ENCODE data around the gene PNPLA4. TPM values are rescaled to one million over a fixed set of nuclear protein-coding genes. Genes with fewer than 3 reads are reported as not detected.

The PNPLA4 gene
- total and polyA plus RNA-seq, 2 of the 4 experiments (the other 2 are of a cell fraction): 14.3 to 15.7 TPM

DNA sequence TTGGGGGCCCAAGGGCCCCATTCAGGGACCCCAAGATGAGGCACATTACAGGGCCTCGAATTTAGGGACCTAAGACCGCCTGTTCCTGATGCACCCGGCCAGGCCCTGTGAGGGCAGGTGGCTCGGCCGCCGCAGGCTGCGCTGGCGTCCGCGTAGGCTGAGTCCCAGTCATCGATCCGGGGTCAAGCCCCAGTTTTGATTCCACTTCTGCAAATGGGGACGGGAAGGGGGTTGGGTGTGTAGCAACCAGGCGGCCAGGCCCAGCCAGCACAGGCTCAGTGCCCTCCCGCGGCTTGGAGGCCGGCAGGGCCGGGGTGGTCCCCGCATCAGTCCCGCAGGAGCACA is 327 bp downstream of the PNPLA4 start:
- Histone ChIP-seq H3K27ac (ENCODE audit: insufficient read depth, low read length) (peak overlapping the region; percentile 52), H2AFZ (replicated peaks; ENCODE audit: low read length, poor library complexity) (peak overlapping the region; percentile 94), H3K23ac (ENCODE audit: low read depth, low read length) (no peak overlapping the region), H3K4me1 (ENCODE audit: control insufficient read depth, insufficient read depth, low read length) (no peaks in the 10 kb centered on the region), H4K5ac (ENCODE audit: low read depth, low read length) (peak overlapping the region; percentile 76), H3K14ac (replicated peaks; ENCODE audit: low read depth, low read length) (no peak overlapping the region), H2BK5ac (ENCODE audit: low read depth, low read length, poor library complexity, severe bottlenecking) (peak overlapping the region; percentile 27), H4K8ac (ENCODE audit: low read depth in 2 of 2, low read length in 2 of 2) (peak overlapping the region; percentile 99 to 100), H3K27me3 (ENCODE audit: control insufficient read depth, insufficient read depth, low read length) (no peaks in the 10 kb centered on the region), H3K9ac (ENCODE audit: low read depth, low read length) (peak overlapping the region; percentile 71), H3K36me3 (ENCODE audit: control insufficient read depth, insufficient read depth, low read length) (no peaks in the 10 kb centered on the region), H3K4me3 (ENCODE audit: insufficient read depth, low read depth, low read length) (peak overlapping the region; percentile 81), H3K79me1 (ENCODE audit: low read depth in 1 of 2, low read length in 2 of 2) (no peaks in the 10 kb centered on the region), H3K18ac (ENCODE audit: low read depth, low read length) (no peak overlapping the region; the same call in 1 of the 2 replicates), H3K56ac (ENCODE audit: extremely low read depth, insufficient read depth, low read length) (no peak overlapping the region), H3K4ac (ENCODE audit: low read depth, low read length) (peak overlapping the region; percentile 56), H3K9me1 (ENCODE audit: insufficient read depth, low read length) (no peaks in the 10 kb centered on the region), H2BK15ac (ENCODE audit: low read depth, low read length) (no peak overlapping the region), H3K4me2 (ENCODE audit: low read depth, low read length) (peak overlapping the region; percentile 69), H2AK9ac (replicated peaks; ENCODE audit: low read depth, low read length, poor library complexity) (no peak overlapping the region), H2BK20ac (ENCODE audit: low read depth, low read length) (no peak overlapping the region), H3K9me3 (ENCODE audit: control insufficient read depth, insufficient read depth, low read length) (no peaks in the 10 kb centered on the region), H4K20me1 (ENCODE audit: insufficient read depth, low read length) (no peaks in the 10 kb centered on the region), H2AK5ac (ENCODE audit: low read depth, low read length) (no peak overlapping the region), H2BK120ac (ENCODE audit: low read depth, low read length) (no peak overlapping the region), H4K91ac (ENCODE audit: insufficient read depth, low read depth, low read length) (peak overlapping the region; percentile 89; the same call in 1 of the 2 replicates)
- DNase-seq (no peak), ATAC-seq (ENCODE audit: low read depth) (peak; percentile 60)
- in situ Hi-C loops (cut with MboI; ENCODE audit: low sequenced_read_pairs): no loop called here
- intact Hi-C loops (cut with micrococcal nuclease): loop anchor here (5.0 to 10.0 kb wide), 5 partner anchors 695 to 1905 kb away; no protein-coding TSS in a partner anchor
- WGBS, 2 experiments (ENCODE audit: extremely low coverage in 2 of 2, insufficient read length in 1 of 2): 20% methylated on average over 15 of the region's 20 CpGs; no CpG with 5 or more reads in 1 of the 2 experiments
- no peak for TF ChIP-seq CHD1 (IDR thresholded peaks at IDR 0.05; ENCODE audit: low read depth, low read length)
- TF ChIP-seq MAZ (IDR thresholded peaks at IDR 0.05; ENCODE audit: borderline replicate concordance, low read depth, low read length): no peak
- no peak for TF ChIP-seq SMC3 (IDR thresholded peaks at IDR 0.05; ENCODE audit: low read depth, low read length)
- TF ChIP-seq RAD21 (IDR thresholded peaks at IDR 0.05; ENCODE audit: low read length): no peak
- TF ChIP-seq NFE2L2 (IDR thresholded peaks at IDR 0.05; ENCODE audit: low read depth, low read length): no peak
- TF ChIP-seq CEBPB (IDR thresholded peaks at IDR 0.05; ENCODE audit: low read depth, low read length): no peak
- TF ChIP-seq RCOR1 (IDR thresholded peaks at IDR 0.05; ENCODE audit: insufficient replicate concordance, low read length): no peak
- TF ChIP-seq, protein P1, sequence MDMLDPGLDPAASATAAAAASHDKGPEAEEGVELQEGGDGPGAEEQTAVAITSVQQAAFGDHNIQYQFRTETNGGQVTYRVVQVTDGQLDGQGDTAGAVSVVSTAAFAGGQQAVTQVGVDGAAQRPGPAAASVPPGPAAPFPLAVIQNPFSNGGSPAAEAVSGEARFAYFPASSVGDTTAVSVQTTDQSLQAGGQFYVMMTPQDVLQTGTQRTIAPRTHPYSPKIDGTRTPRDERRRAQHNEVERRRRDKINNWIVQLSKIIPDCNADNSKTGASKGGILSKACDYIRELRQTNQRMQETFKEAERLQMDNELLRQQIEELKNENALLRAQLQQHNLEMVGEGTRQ (IDR thresholded peaks at IDR 0.05; ENCODE audit: low read depth, low read length): no peak
- TF ChIP-seq POLR2A (IDR thresholded peaks at IDR 0.05; ENCODE audit: low read depth, low read length): no peak
- TF ChIP-seq FOS (IDR thresholded peaks at IDR 0.05; ENCODE audit: low read depth, low read length): no peak
- TF ChIP-seq MXI1 (IDR thresholded peaks at IDR 0.05; ENCODE audit: borderline replicate concordance, low read depth, low read length): no peak
- TF ChIP-seq RFX5 (IDR thresholded peaks at IDR 0.05; ENCODE audit: low read depth, low read length): no peak
- TF ChIP-seq, protein P2, sequence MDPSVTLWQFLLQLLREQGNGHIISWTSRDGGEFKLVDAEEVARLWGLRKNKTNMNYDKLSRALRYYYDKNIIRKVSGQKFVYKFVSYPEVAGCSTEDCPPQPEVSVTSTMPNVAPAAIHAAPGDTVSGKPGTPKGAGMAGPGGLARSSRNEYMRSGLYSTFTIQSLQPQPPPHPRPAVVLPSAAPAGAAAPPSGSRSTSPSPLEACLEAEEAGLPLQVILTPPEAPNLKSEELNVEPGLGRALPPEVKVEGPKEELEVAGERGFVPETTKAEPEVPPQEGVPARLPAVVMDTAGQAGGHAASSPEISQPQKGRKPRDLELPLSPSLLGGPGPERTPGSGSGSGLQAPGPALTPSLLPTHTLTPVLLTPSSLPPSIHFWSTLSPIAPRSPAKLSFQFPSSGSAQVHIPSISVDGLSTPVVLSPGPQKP (IDR thresholded peaks at IDR 0.05; ENCODE audit: borderline replicate concordance, low read depth, low read length): no peak
- no peak for TF ChIP-seq BHLHE40 (IDR thresholded peaks at IDR 0.05; ENCODE audit: low read depth, low read length)
- TF ChIP-seq, protein P3, sequence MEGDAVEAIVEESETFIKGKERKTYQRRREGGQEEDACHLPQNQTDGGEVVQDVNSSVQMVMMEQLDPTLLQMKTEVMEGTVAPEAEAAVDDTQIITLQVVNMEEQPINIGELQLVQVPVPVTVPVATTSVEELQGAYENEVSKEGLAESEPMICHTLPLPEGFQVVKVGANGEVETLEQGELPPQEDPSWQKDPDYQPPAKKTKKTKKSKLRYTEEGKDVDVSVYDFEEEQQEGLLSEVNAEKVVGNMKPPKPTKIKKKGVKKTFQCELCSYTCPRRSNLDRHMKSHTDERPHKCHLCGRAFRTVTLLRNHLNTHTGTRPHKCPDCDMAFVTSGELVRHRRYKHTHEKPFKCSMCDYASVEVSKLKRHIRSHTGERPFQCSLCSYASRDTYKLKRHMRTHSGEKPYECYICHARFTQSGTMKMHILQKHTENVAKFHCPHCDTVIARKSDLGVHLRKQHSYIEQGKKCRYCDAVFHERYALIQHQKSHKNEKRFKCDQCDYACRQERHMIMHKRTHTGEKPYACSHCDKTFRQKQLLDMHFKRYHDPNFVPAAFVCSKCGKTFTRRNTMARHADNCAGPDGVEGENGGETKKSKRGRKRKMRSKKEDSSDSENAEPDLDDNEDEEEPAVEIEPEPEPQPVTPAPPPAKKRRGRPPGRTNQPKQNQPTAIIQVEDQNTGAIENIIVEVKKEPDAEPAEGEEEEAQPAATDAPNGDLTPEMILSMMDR (conservative IDR thresholded peaks at IDR 0.05; ENCODE audit: low read depth, low read length): no peak
- TF ChIP-seq MAFK (IDR thresholded peaks at IDR 0.05; ENCODE audit: low read depth, low read length): no peak
- CTCF ChIA-PET: no interaction called here
- POLR2A ChIA-PET (ENCODE audit: unreplicated experiment): no interaction called here
- BruUV-seq (replicated peaks): no TSS peak
- dilution Hi-C loops (cut with HindIII; ENCODE audit: low sequenced_read_pairs, unreplicated experiment): no loop called here
